GM10248 (cell line): Measurements from ENCODE around the gene PLCB3.

ENCODE experiments used
- CTCF ChIA-PET: fragments of 300-600 bp; sonication (Branson Sonifier 250); formaldehyde crosslinking; extraction: SDS; loops from one replicate; lab custom pipeline; 2021; ENCODE audit warnings: antibody characterized with exemption; lab: Yijun Ruan, JAX
- POLR2A ChIA-PET: fragments of 350-650 bp; sonication (Branson Sonifier 250); formaldehyde crosslinking; extraction: SDS; loops from one replicate; lab custom pipeline; 2020; ENCODE audit warnings: antibody characterized with exemption; lab: Yijun Ruan, JAX
- DNase-seq: peaks from one replicate; pipeline ENCODE4 v3.0.0; 2012; ENCODE audit errors: extremely low spot score
- TF ChIP-seq, protein P1 (sequence below): IDR thresholded peaks from 2 replicates; pipeline ENCODE4 v1.5.1; 2012; ENCODE audit warnings: mild to moderate bottlenecking, low read depth; ENCODE audit errors: extremely low read depth, missing control alignments, control extremely low read depth

Gene PLCB3

GRCh38 chr11:64232967-64233315, 18.4 kb upstream of the PLCB3 start:
- TF ChIP-seq, protein P1, sequence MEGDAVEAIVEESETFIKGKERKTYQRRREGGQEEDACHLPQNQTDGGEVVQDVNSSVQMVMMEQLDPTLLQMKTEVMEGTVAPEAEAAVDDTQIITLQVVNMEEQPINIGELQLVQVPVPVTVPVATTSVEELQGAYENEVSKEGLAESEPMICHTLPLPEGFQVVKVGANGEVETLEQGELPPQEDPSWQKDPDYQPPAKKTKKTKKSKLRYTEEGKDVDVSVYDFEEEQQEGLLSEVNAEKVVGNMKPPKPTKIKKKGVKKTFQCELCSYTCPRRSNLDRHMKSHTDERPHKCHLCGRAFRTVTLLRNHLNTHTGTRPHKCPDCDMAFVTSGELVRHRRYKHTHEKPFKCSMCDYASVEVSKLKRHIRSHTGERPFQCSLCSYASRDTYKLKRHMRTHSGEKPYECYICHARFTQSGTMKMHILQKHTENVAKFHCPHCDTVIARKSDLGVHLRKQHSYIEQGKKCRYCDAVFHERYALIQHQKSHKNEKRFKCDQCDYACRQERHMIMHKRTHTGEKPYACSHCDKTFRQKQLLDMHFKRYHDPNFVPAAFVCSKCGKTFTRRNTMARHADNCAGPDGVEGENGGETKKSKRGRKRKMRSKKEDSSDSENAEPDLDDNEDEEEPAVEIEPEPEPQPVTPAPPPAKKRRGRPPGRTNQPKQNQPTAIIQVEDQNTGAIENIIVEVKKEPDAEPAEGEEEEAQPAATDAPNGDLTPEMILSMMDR, result no peak
- POLR2A ChIA-PET, result interaction anchor here (0.6 kb wide), 1 partner anchor 10 kb away, joined by 4 read pairs; no protein-coding TSS in a partner anchor
- DNase-seq, result no peak
- CTCF ChIA-PET, result interaction anchor here (0.9 to 30.9 kb wide), 4 partner anchors 18 to 72 kb away, joined by 3 to 368 read pairs (median 8); partner anchors contain the start of genes ESRRA, FERMT3 and PLCB3

GRCh38 chr11:64233913-64234586, 17.3 kb upstream of the PLCB3 start, which contains the start of gene VEGFB:
TSS of gene VEGFB (plus strand) at chr11:64234584. CDS start at chr11:64234834, 250 bp downstream.
- ChIA-PET POLR2A (interaction anchor here (0.9 kb wide), 1 partner anchor 84 kb away, joined by 3 read pairs; the partner anchor contains the start of gene PRDX5), CTCF (interaction anchor here (1.0 to 30.9 kb wide), 4 partner anchors 17 to 67 kb away, joined by 3 to 368 read pairs (median 8); partner anchors contain the start of genes FERMT3 and PLCB3)
- DNase-seq, result peak; percentile 87
- TF ChIP-seq, protein P1, result no peak

GRCh38 chr11:64234647-64235379, 16.5 kb upstream of the PLCB3 start:
- DNase-seq, result no peak
- CTCF ChIA-PET, result interaction anchor here (0.7 to 30.9 kb wide), 5 partner anchors 17 to 69 kb away, joined by 3 to 368 read pairs (median 3); partner anchors contain the start of gene FERMT3
- TF ChIP-seq, protein P1, result no peak
- POLR2A ChIA-PET, result interaction anchor here (0.9 kb wide), 1 partner anchor 83 kb away, joined by 3 read pairs; the partner anchor contains the start of gene PRDX5

DNA sequence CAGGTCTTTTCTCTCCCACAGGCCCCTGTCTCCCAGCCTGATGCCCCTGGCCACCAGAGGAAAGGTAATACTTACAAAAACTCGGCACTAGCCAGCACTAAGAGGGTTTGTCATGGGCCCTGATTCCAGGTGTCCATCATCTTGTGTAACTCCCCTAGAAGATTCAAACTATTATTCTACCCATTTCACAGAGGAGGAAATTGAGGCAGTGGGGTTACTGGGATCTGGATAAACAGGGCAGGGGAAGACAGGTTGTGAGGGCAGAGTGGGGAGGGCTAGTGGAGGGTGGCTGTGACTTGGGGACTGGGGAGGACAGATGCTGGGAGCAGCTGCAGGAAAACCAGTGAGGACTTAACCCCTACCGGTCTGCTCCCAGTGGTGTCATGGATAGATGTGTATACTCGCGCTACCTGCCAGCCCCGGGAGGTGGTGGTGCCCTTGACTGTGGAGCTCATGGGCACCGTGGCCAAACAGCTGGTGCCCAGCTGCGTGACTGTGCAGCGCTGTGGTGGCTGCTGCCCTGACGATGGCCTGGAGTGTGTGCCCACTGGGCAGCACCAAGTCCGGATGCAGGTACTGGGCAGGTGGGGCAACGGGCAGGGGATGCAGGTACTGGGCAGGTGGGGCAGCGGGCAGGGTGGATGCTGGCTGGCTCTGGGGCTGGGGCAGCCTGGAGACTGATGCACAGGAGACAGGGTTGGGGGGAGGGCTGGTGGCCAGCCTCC, 15.7 kb upstream of the PLCB3 start:
- POLR2A ChIA-PET, result interaction anchor here (0.7 kb wide), 1 partner anchor 11 kb away, joined by 4 read pairs; no protein-coding TSS in a partner anchor
- CTCF ChIA-PET, result interaction anchor here (0.7 to 30.9 kb wide), 6 partner anchors 10 to 69 kb away, joined by 3 to 368 read pairs (median 4); partner anchors contain the start of genes FERMT3, NUDT22 and TRPT1
- DNase-seq, result no peak
- TF ChIP-seq, protein P1, result no peak

GRCh38 chr11:64237484-64237951, 13.8 kb upstream of the PLCB3 start:
- CTCF ChIA-PET, result interaction anchor here (1.1 to 30.9 kb wide), 4 partner anchors 8 to 27 kb away, joined by 3 to 368 read pairs (median 10); partner anchors contain the start of genes FERMT3, NUDT22 and TRPT1

More at GRCh38 chr11:64237484-64237951, 13.8 kb upstream of the PLCB3 start:
- DNase-seq, result no peak
- TF ChIP-seq, protein P1, result no peak
- POLR2A ChIA-PET, result no interaction called here
